GM19193 (cell line): ENCODE measurements around the gene RGS10.
A peak's percentile ranks its signal among the peaks of the same experiment; 100 is the strongest.

Experiments
- POLR2A ChIP-seq: IDR thresholded peaks from 4 replicates; pipeline ENCODE4 v1.6.1; 2011; ENCODE audit not compliant: insufficient read depth, insufficient read length; ENCODE audit errors: extremely low read depth

Gene RGS10, protein sequence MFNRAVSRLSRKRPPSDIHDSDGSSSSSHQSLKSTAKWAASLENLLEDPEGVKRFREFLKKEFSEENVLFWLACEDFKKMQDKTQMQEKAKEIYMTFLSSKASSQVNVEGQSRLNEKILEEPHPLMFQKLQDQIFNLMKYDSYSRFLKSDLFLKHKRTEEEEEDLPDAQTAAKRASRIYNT

DNA sequence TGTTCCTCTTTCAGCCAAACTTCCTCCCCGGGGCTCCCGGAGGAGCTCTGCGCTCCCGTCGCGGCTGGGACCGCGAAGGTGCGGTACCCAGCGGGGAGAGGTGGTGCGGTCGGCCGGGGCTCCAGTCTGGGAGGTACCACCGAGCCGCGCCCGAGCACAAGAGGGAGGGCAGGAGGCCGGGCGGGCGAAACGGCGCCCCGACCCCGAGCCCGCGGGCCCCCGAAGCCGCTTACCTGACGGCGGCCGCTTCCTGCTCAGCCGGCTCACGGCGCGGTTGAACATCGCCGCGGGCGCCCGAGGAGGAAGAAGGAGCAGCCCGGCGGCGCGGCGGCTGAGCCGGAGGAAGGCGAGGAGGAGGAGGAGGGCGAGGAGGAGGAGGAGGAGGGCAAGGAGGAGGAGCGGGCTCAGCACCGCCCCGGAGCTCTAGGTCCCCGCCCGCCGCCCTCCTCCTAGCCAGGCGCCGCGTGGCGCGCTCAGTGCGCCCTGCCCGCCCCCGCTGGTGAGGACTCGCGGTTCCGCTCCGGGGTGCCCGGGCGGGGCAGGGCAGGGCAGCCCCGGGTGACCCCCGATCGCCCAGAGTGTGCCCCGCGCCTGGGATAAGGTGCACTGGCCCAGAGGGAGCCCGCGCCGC is at the start of gene RGS10:
TSS of gene RGS10 (minus strand) at position 363 of the 631 bp plus-strand sequence. CDS start at position 282, 81 bp downstream.
- TF ChIP-seq POLR2A = peak; percentile 71

GRCh38 chr10:119588071-119588470 is 45.6 kb upstream of the RGS10 start:
- no peak for TF ChIP-seq POLR2A

DNA sequence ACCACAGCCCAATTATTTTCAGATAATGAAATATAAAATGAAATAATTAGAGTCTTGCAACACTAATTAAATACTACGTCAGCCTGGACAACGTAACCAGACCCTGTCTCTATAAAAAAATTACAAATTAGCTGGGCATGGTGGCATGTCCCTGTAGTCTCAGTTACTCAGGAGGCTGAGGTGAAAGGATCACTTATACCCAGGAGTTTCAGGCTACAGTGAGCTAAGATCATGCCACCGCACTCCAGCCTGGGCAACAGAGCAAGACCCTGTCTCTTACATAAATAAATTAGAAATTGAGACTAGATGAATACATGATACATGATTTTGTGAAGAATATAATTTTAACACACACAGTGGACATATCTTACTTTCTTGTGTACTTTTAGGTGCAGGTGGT is 35.8 kb upstream of the RGS10 start:
- TF ChIP-seq POLR2A = no peak

DNA sequence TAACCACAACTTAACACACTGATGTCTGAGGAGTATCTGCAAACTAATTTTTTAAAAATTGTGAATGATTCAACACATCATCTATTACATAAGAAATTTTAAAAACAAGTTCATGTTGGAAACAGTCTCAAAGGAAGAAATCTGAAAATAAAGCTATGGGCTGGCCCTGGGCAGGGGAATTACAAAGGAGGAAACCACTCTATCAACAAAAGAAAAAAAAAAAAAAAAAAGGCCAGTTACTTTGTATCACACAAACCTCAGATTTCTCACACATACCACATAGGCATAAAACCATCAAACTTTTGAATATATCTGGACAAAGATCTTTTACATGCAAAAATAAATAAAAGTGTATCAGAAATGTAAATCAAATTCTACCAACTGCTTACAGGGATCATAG is 33.5 kb upstream of the RGS10 start:
- TF ChIP-seq POLR2A = no peak

GRCh38 chr10:119575506-119575905 is 33.0 kb upstream of the RGS10 start:
- TF ChIP-seq POLR2A = no peak

DNA sequence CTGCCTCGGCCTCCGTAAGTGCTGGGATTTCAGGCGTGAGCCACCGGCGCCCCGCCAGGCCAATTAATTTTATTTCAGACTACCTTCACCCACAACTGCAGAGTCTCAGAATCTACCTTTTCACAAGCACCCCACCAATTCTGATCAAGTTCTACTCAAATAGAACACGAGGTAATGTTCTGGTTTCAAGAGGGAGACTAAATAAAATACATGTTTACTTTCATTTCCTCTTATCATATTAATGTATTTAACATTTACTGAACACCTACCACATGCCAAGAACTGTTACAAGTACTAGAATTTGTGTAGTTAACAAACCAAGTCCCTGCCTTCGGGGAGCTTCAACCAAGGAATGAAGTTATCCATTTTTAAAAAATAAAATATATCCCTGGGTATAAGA is 25.5 kb upstream of the RGS10 start:
- no peak for TF ChIP-seq POLR2A

DNA sequence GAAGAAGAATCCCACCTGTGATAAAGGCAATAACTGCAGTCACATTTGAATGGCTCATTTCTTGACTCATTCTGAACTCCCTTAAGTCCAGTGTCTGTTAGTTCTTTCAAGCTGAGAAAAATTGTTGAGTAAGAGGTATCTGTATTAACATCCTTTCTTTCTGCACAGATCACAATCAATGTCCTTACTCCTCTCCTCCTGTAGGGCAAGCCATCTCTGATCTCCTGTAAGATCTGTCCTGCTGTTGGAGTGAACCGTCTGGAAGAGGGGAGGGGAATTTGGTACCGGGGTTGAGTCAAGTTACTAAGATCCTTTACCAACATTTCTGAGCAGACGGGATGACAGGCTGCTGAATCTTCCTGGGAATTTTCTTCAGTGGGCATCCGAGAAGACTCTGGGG is 19.6 kb upstream of the RGS10 start:
- TF ChIP-seq POLR2A = no peak

- no peak for TF ChIP-seq POLR2A
Observed at GRCh38 chr10:119555178-119555784, 12.8 kb upstream of the RGS10 start.

GRCh38 chr10:119550827-119551226 is 8.3 kb upstream of the RGS10 start:
- no peak for TF ChIP-seq POLR2A

GRCh38 chr10:119549247-119549999 is 6.9 kb upstream of the RGS10 start:
- TF ChIP-seq POLR2A = no peak

DNA sequence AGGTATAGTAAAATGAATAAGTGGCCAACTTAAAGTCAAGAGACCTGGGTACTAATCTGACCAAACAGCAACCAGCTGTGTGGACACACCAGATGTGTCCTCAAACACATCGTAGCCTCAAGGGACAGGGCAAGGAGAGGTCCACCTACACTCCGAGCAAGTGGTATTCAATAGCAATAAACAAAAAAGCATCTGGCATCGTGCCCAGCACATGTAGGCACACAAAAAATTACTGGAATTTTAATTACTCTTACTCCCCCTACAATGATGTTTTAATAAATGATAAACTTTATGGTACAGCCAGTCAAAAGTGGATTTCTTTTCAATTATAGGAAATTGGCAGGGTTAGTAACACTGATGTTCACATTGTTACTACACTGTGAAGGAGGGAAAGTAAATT is 3.5 kb upstream of the RGS10 start:
- no peak for TF ChIP-seq POLR2A

GRCh38 chr10:119545310-119545709 is 2.8 kb upstream of the RGS10 start:
- no peak for TF ChIP-seq POLR2A

- TF ChIP-seq POLR2A = no peak
Observed at GRCh38 chr10:119543814-119544642, 1.5 kb upstream of the RGS10 start.

DNA sequence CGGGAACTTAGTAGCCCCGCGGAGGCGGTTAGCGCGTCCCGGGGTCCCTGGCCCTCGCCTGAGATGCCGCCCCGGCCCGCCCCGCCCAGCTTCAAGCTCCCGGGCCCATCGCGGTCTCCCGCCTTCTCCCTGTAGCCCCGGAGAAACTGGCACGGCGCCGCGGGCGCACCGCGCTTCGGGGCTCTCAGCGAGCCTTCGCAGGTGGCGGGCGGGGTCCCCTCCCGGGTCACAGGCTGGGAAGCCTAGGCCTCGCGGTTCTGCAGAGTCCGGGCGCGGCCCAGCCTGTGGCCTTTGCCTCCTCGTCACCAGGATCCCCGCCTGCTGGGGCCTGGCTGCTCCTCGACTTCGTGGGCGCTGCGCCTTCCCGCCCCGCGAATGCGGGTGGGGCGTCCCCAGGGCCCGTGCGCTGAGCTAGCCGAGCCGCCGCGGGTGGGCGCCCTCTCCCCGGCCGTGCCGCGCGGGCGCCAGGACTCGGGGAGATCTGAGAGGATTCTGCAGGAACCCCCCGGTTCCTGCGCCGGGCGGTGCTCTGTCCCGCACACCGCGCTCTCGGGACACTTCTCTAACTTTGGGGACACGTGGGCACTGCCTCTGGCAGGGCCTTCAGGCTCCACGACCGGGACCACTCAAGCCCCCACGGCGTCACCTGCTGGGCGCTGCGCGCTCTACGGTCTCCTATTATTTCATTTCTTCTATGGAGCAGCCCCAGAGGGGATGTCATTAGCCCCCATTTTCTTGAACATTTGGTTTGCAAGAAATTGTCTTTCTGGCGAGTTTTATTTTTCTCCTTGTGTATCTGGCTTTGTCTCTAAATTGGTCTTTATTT is 682 bp upstream of the RGS10 start:
- no peak for TF ChIP-seq POLR2A

GRCh38 chr10:119541459-119542356 is 811 bp downstream of the RGS10 start:
- no peak for TF ChIP-seq POLR2A
